Measurements from ENCODE around the gene PAK1.

Gene PAK1

DNA sequence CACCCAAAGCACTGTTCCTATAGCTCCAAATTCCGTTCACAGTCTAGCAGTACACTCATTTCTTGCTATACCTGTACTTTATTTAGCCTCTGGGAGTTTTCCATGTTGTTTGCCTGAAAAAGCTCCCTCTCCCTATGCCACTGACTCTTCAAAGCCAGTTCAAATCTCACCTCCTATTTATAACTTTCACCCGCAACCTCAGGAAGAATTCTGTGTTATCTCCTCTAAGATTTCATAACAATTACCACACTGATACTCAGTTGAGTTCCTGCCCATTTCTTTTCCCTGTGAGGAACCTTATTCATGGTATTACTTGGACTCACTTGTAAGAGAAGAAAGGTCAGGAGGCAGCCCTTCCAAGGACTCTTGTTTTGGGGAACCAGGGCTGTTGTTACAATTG, 197.6 kb downstream of the PAK1 start:
- no peak for FAIRE-seq
- DNase-seq (ENCODE audit: insufficient read length, low spot score) = no peak
